OCI-LY7 (cell line): ENCODE measurements around the gene SLC30A3. TPM values are rescaled to one million over a fixed set of nuclear protein-coding genes. Genes with fewer than 3 reads are reported as not detected.

Source experiments
- BruUV-seq: library from RNA; stranded (reverse); fragments of 400-500 nt; replicated peaks from 2 replicates; lab custom pipeline; 2021; lab: Mats Ljungman, UMichigan
- CTCF ChIA-PET: fragments of 300-600 bp; sonication (Branson Sonifier 250); formaldehyde crosslinking; loops from one replicate; lab custom pipeline; 2022; ENCODE audit warnings: antibody characterized with exemption; ENCODE audit not compliant: unreplicated experiment; lab: Charles Lee
- POLR2A ChIA-PET: fragments of 300-600 bp; sonication (Branson Sonifier 250); formaldehyde crosslinking; loops from one replicate; lab custom pipeline; 2022; ENCODE audit warnings: antibody characterized with exemption; lab: Charles Lee
- DNase-seq: peaks from one replicate; pipeline ENCODE4 v3.0.0-alpha.2; 2015; ENCODE audit warnings: low spot score
- H2AFZ ChIP-seq: fragments of 200-600 bp; sonication (generic), shearing (Covaris generic); 2 replicates; pipeline ENCODE4 v1.6.1; 2014; ENCODE audit warnings: mild to moderate bottlenecking, antibody characterized with exemption, low read length, moderate library complexity
- H3K27ac ChIP-seq: fragments of 200-600 bp; sonication (generic); 2 replicates; pipeline ENCODE4 v1.5.1; 2014; ENCODE audit warnings: mixed run types, low read depth, mild to moderate bottlenecking, moderate library complexity, low read length, inconsistent platforms; ENCODE audit not compliant: poor library complexity, severe bottlenecking
- H3K36me3 ChIP-seq: fragments of 200-600 bp; sonication (generic); 2 replicates; pipeline ENCODE4 v1.6.1; 2014; ENCODE audit warnings: mild to moderate bottlenecking, antibody characterized with exemption, low read length, moderate library complexity, mixed read lengths; ENCODE audit not compliant: insufficient read depth
- H3K4me1 ChIP-seq: fragments of 200-600 bp; sonication (generic); 2 replicates; pipeline ENCODE4 v1.5.1; 2014; ENCODE audit warnings: mild to moderate bottlenecking, low read length; ENCODE audit not compliant: insufficient read depth, poor library complexity, severe bottlenecking
- H3K4me2 ChIP-seq: fragments of 200-600 bp; sonication (generic); 2 replicates; pipeline ENCODE4 v1.6.1; 2014; ENCODE audit warnings: mild to moderate bottlenecking, low read length
- H3K4me3 ChIP-seq: fragments of 200-600 bp; sonication (generic); 2 replicates; pipeline ENCODE4 v1.5.1; 2014; ENCODE audit warnings: mild to moderate bottlenecking, low read depth, low read length; ENCODE audit not compliant: poor library complexity, severe bottlenecking
- H3K79me2 ChIP-seq: fragments of 200-600 bp; sonication (generic); 2 replicates; pipeline ENCODE4 v1.6.1; 2016; ENCODE audit warnings: low read depth, mild to moderate bottlenecking, low read length, moderate library complexity, mixed read lengths; ENCODE audit not compliant: insufficient read depth
- H3K9me2 ChIP-seq: fragments of 200-600 bp; sonication (generic); 2 replicates; pipeline ENCODE4 v1.6.1; 2016; ENCODE audit warnings: mild to moderate bottlenecking, low read length, mixed read lengths; ENCODE audit not compliant: insufficient read depth
- H3K9me3 ChIP-seq: fragments of 200-600 bp; sonication (generic); 2 replicates; pipeline ENCODE4 v1.6.1; 2014; ENCODE audit warnings: mild to moderate bottlenecking, mixed run types, low read length, mixed read lengths
- H4K20me1 ChIP-seq: fragments of 200-600 bp; sonication (generic); 2 replicates; pipeline ENCODE4 v1.6.1; 2014; ENCODE audit warnings: mild to moderate bottlenecking, antibody characterized with exemption, low read length, moderate library complexity, mixed read lengths; ENCODE audit not compliant: insufficient read depth
- EZH2phosphoT487 ChIP-seq: fragments of 200-600 bp; sonication (generic); IDR thresholded peaks from 2 replicates; pipeline ENCODE4 v1.6.1; 2018; ENCODE audit warnings: low read depth, borderline replicate concordance, mild to moderate bottlenecking, mixed run types, antibody characterized with exemption, low read length, moderate library complexity, mixed read lengths
- intact Hi-C: fragments of 100-400 bp; cut with micrococcal nuclease; formaldehyde crosslinking; loops from one replicate; pipeline ENCODE4 v1.10.0; 2022; ENCODE audit not compliant: unreplicated experiment
- total RNA-seq, 2 experiments: library from RNA; depleted of rRNA in 1 of 2; stranded (reverse); fragments of >200 nt in 1 of 2; shearing (Covaris generic) in 1 of 2; gene quantifications; 2 replicates each; pipeline ENCODE4 v1.2.3, GENCODE V29; 2014 to 2022
- TF ChIP-seq, protein P1 (sequence below): fragments of 200-600 bp; sonication (generic); conservative IDR thresholded peaks from 2 replicates; pipeline ENCODE4 v1.5.1; 2014; ENCODE audit warnings: mild to moderate bottlenecking, antibody characterized with exemption, low read length, moderate library complexity, mixed read lengths

Gene SLC30A3
- total RNA-seq, 2 experiments from 2014 or later = 23.3 to 71.6 TPM

DNA sequence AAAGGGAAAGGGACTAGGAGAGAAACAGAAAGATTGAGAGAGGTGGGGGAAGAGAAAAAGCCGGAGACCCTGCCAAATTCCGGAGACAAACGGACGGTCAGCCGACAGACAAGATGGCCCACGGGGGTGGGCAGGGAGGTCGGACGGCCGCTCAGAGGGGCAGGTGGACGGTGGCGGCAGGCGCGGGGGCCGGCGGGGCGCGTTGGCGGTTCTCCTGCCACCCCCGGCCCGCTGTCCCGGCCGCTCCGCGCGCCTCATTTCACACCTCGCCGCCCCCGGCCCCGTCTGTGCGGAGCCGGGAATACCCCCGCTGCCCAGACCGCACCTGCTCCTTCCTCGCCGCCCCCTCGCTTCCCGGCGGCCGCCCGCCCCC is 935 bp downstream of the SLC30A3 start:
- Histone ChIP-seq H3K9me2 (no peaks in the 10 kb centered on the region), H3K4me2 (peak overlapping the region; percentile 100), H3K9me3 (no peaks in the 10 kb centered on the region), H3K4me3 (peak overlapping the region; percentile 90), H3K4me1 (peaks cover 53% of the 10 kb centered on the region), H3K36me3 (peaks cover 18% of the 10 kb centered on the region), H2AFZ (no peak overlapping the region), H4K20me1 (no peaks in the 10 kb centered on the region), H3K79me2 (peaks cover 12% of the 10 kb centered on the region; the same call in 1 of the 2 replicates), H3K27ac (no peak overlapping the region)
- POLR2A ChIA-PET = interaction anchor here (0.6 to 1.8 kb wide), 3 partner anchors 11 to 174 kb away, joined by 3 to 4 read pairs (median 3); no protein-coding TSS in a partner anchor
- DNase-seq = no peak
- intact Hi-C loops = loop anchor here (1.0 kb wide), 1 partner anchor 11 kb away; no protein-coding TSS in a partner anchor
- BruUV-seq = no TSS peak
- TF ChIP-seq EZH2phosphoT487 = no peak
- TF ChIP-seq, protein P1, sequence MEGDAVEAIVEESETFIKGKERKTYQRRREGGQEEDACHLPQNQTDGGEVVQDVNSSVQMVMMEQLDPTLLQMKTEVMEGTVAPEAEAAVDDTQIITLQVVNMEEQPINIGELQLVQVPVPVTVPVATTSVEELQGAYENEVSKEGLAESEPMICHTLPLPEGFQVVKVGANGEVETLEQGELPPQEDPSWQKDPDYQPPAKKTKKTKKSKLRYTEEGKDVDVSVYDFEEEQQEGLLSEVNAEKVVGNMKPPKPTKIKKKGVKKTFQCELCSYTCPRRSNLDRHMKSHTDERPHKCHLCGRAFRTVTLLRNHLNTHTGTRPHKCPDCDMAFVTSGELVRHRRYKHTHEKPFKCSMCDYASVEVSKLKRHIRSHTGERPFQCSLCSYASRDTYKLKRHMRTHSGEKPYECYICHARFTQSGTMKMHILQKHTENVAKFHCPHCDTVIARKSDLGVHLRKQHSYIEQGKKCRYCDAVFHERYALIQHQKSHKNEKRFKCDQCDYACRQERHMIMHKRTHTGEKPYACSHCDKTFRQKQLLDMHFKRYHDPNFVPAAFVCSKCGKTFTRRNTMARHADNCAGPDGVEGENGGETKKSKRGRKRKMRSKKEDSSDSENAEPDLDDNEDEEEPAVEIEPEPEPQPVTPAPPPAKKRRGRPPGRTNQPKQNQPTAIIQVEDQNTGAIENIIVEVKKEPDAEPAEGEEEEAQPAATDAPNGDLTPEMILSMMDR = no peak
- CTCF ChIA-PET = no interaction called here

DNA sequence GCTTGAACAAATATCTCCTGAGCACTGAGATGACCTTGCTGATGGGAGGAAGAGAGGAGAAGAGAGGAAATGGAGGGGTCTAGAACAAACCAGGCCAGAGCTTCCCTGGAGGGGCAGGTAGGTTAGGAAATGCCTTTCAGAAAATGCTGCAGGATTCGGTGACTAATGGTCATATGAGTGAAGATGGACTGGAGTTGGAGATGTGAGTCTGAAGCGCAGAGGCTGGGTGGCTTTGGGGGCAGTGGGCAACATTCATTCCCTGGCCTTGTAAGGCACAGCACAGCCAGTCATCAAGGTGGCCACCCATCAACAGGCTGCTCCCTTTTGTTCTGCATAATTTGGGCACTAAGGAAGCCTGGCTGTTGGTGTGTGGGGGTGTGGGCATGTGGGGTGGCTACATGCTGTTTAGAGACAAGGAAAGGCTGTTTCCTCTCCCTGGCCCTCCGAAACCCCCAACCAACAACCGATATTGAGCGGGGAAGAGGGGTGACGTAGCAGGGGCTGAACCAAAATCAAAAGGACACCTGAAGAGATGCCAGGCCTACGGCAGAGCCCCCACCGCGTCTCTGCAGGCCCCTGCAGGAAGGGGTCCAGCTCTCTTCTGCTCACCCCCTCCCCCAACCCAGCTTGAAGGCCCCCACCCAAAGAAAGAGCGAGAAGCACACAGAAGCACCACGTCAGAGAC is 1.5 kb downstream of the SLC30A3 start:
- no peak for DNase-seq
- H2AFZ ChIP-seq = no peak overlapping the region

More for the DNA sequence above, 1.5 kb downstream of the SLC30A3 start:
- TF ChIP-seq, protein P1 = no peak
- TF ChIP-seq EZH2phosphoT487 = no peak
- H3K9me2 ChIP-seq = no peaks in the 10 kb centered on the region
- H3K27ac ChIP-seq = no peak overlapping the region
- H3K4me3 ChIP-seq = peak overlapping the region; percentile 90
- intact Hi-C loops = no loop called here
- no peaks in the 10 kb centered on the region for H3K9me3 ChIP-seq
- BruUV-seq = no TSS peak
- H3K79me2 ChIP-seq = peaks cover 12% of the 10 kb centered on the region; the same call in 1 of the 2 replicates
- peak overlapping the region; percentile 100 for H3K4me2 ChIP-seq
- POLR2A ChIA-PET = interaction anchor here (1.1 kb wide), 1 partner anchor 11 kb away, joined by 3 read pairs; no protein-coding TSS in a partner anchor
- H4K20me1 ChIP-seq = no peaks in the 10 kb centered on the region
- H3K36me3 ChIP-seq = peaks cover 23% of the 10 kb centered on the region
- CTCF ChIA-PET = no interaction called here
- peaks cover 53% of the 10 kb centered on the region for H3K4me1 ChIP-seq
